NB4 (cell line): ENCODE measurements around the gene ACCS.

ENCODE experiments used
- DNase-seq: peaks from one replicate; pipeline ENCODE4 v3.0.0; 2010; ENCODE audit warnings: low read depth
- H3K4me3 ChIP-seq: one replicate; pipeline ENCODE4 v1.5.1; 2011; ENCODE audit warnings: mild to moderate bottlenecking, low read depth, low read length, moderate library complexity
- CTCF ChIP-seq: IDR thresholded peaks from one replicate; pipeline ENCODE4 v1.5.1; 2012; ENCODE audit warnings: low read depth, low read length
- MAX ChIP-seq: IDR thresholded peaks from 2 replicates; pipeline ENCODE4 v1.6.1; 2011; ENCODE audit warnings: low read depth, low read length
- MYC ChIP-seq: IDR thresholded peaks from 2 replicates; pipeline ENCODE4 v1.6.1; 2011; ENCODE audit warnings: low read depth, low read length
- POLR2A ChIP-seq: IDR thresholded peaks from 2 replicates; pipeline ENCODE4 v1.6.1; 2011; ENCODE audit warnings: mild to moderate bottlenecking; ENCODE audit not compliant: insufficient read length; ENCODE audit errors: extremely low read depth

Gene ACCS

GRCh38 chr11:44108260-44108659 is 42.2 kb downstream of the ACCS start:
- TF ChIP-seq MAX, result no peak
- TF ChIP-seq CTCF, result no peak
- TF ChIP-seq POLR2A, result no peak
- no peak for TF ChIP-seq MYC
- no peak for DNase-seq
- H3K4me3 ChIP-seq, result no peak overlapping the region

GRCh38 chr11:44110231-44110679 is 44.2 kb downstream of the ACCS start:
- no peak for TF ChIP-seq POLR2A
- peak; percentile 85 for TF ChIP-seq CTCF
- no peak for TF ChIP-seq MAX
- TF ChIP-seq MYC, result no peak
- DNase-seq, result peak; percentile 60
- H3K4me3 ChIP-seq, result no peak overlapping the region

GRCh38 chr11:44112091-44112821 is 46.2 kb downstream of the ACCS start:
- H3K4me3 ChIP-seq, result no peak overlapping the region
- TF ChIP-seq POLR2A (no peak), MYC (no peak)
- no peak for DNase-seq

GRCh38 chr11:44113018-44113417 is 46.9 kb downstream of the ACCS start:
- H3K4me3 ChIP-seq, result no peak overlapping the region
- TF ChIP-seq POLR2A, result no peak
- TF ChIP-seq MYC, result no peak
- no peak for TF ChIP-seq MAX
- TF ChIP-seq CTCF, result no peak
- no peak for DNase-seq

GRCh38 chr11:44113572-44113971 is 47.5 kb downstream of the ACCS start:
- no peak overlapping the region for H3K4me3 ChIP-seq
- TF ChIP-seq MYC (no peak), POLR2A (no peak), MAX (no peak), CTCF (no peak)
- no peak for DNase-seq

- H3K4me3 ChIP-seq, result no peak overlapping the region
- TF ChIP-seq POLR2A (no peak), MAX (no peak), CTCF (no peak), MYC (no peak)
- DNase-seq, result no peak
Observed at GRCh38 chr11:44116234-44116830, 50.3 kb downstream of the ACCS start.
